Ishikawa (cell line): ENCODE results near the gene AQP2.

ENCODE experiments used
- CEBPB ChIP-seq: IDR thresholded peaks from 2 replicates; pipeline ENCODE4 v1.6.1; 2012
- CREB1 ChIP-seq: IDR thresholded peaks from 2 replicates; pipeline ENCODE4 v1.6.1; 2012; ENCODE audit warnings: low read depth
- EGR1 ChIP-seq: IDR thresholded peaks from 2 replicates; pipeline ENCODE4 v1.6.1; 2012
- EP300 ChIP-seq: IDR thresholded peaks from 2 replicates; pipeline ENCODE4 v1.6.1; 2012; ENCODE audit warnings: borderline replicate concordance
- FOXM1 ChIP-seq: IDR thresholded peaks from 2 replicates; pipeline ENCODE4 v1.6.1; 2012; ENCODE audit warnings: low read depth, borderline replicate concordance
- MAX ChIP-seq: IDR thresholded peaks from 2 replicates; pipeline ENCODE4 v1.6.1; 2012
- NFIC ChIP-seq: IDR thresholded peaks from 2 replicates; pipeline ENCODE4 v1.6.1; 2012
- RAD21 ChIP-seq: IDR thresholded peaks from 2 replicates; pipeline ENCODE4 v1.6.1; 2012; ENCODE audit warnings: low read depth
- REST ChIP-seq: IDR thresholded peaks from 2 replicates; pipeline ENCODE4 v1.6.1; 2012; ENCODE audit warnings: low read depth, mild to moderate bottlenecking
- TAF1 ChIP-seq: IDR thresholded peaks from 2 replicates; pipeline ENCODE4 v1.6.1; 2012; ENCODE audit warnings: low read depth, mild to moderate bottlenecking
- TCF12 ChIP-seq: IDR thresholded peaks from 2 replicates; pipeline ENCODE4 v1.6.1; 2012; ENCODE audit warnings: low read depth
- TEAD4 ChIP-seq: IDR thresholded peaks from 2 replicates; pipeline ENCODE4 v1.6.1; 2012
- USF1 ChIP-seq: IDR thresholded peaks from 2 replicates; pipeline ENCODE4 v1.6.1; 2012
- YY1 ChIP-seq: IDR thresholded peaks from 2 replicates; pipeline ENCODE4 v1.6.1; 2012; ENCODE audit warnings: low read depth
- ZBTB7A ChIP-seq: IDR thresholded peaks from 2 replicates; pipeline ENCODE4 v1.6.1; 2012; ENCODE audit warnings: low read depth

AQP2 gene

GRCh38 chr12:50004696-50005095, 54.2 kb downstream of the AQP2 start:
- TF ChIP-seq YY1 (no peak), EGR1 (no peak), REST (no peak), CREB1 (no peak), NFIC (no peak), TCF12 (no peak), CEBPB (no peak), ZBTB7A (no peak), TEAD4 (no peak), MAX (no peak), TAF1 (no peak), RAD21 (no peak)

- no peak for TF ChIP-seq TEAD4
- no peak for TF ChIP-seq USF1
- no peak for TF ChIP-seq MAX
- TF ChIP-seq NFIC, result no peak
- no peak for TF ChIP-seq EP300
- no peak for TF ChIP-seq CEBPB
- TF ChIP-seq EGR1, result no peak
- no peak for TF ChIP-seq CREB1
- no peak for TF ChIP-seq FOXM1
Observed at GRCh38 chr12:50005175-50005574, 54.6 kb downstream of the AQP2 start.

- TF ChIP-seq YY1 (no peak), EP300 (no peak), USF1 (no peak), FOXM1 (no peak), TEAD4 (no peak), ZBTB7A (no peak), TCF12 (no peak), CEBPB (no peak), TAF1 (no peak)
Observed at GRCh38 chr12:50006280-50006679, 55.7 kb downstream of the AQP2 start.

GRCh38 chr12:50006754-50007442, 56.4 kb downstream of the AQP2 start:
- no peak for TF ChIP-seq EP300
- TF ChIP-seq TCF12, result no peak
- TF ChIP-seq TAF1, result no peak
- no peak for TF ChIP-seq YY1
- no peak for TF ChIP-seq FOXM1
- no peak for TF ChIP-seq NFIC
- TF ChIP-seq ZBTB7A, result no peak
- no peak for TF ChIP-seq MAX
- TF ChIP-seq CEBPB, result no peak
- TF ChIP-seq TEAD4, result no peak
- no peak for TF ChIP-seq CREB1
- TF ChIP-seq USF1, result no peak
- no peak for TF ChIP-seq EGR1
